Hepatocyte (in vitro differentiated cells): Measurements from ENCODE around the gene INHBA.

Source experiments
- EZH2 ChIP-seq: fragments of 200-600 bp; sonication (generic); IDR thresholded peaks from 2 replicates; pipeline ENCODE4 v1.6.1; 2016; ENCODE audit warnings: antibody characterized with exemption, mild to moderate bottlenecking, borderline replicate concordance
- EZH2phosphoT487 ChIP-seq: fragments of 200-600 bp; sonication (generic); IDR thresholded peaks from one replicate; pipeline ENCODE4 v1.6.1; 2018; ENCODE audit warnings: antibody characterized with exemption, mild to moderate bottlenecking, low read depth, moderate library complexity; ENCODE audit not compliant: unreplicated experiment, severe bottlenecking
- TF ChIP-seq, protein P1 (sequence below): fragments of 200-600 bp; sonication (generic); IDR thresholded peaks from 2 replicates; pipeline ENCODE4 v1.5.1; 2016; ENCODE audit warnings: antibody characterized with exemption, mild to moderate bottlenecking; ENCODE audit not compliant: poor library complexity

DNA sequence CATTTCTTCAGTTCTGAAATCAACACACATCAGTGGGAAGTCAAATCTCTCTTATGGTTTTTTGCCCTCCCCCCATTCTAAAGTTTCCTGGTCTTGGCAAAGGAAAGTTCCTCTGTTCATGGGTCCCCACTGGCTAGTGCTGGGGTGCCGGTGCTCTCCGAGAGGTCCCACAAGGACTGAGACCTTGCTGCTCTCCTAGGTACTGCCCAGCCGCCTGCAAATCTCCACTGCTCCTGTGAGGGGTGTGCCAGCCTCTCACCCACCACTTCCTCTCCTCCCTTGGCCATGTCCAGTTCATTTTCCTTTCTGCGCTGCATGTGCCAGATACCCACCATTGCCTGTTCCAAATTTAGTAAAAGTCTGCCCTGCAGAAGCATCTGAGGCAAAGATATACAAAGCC lies 17.2 kb upstream of the INHBA start:
- TF ChIP-seq, protein P1, sequence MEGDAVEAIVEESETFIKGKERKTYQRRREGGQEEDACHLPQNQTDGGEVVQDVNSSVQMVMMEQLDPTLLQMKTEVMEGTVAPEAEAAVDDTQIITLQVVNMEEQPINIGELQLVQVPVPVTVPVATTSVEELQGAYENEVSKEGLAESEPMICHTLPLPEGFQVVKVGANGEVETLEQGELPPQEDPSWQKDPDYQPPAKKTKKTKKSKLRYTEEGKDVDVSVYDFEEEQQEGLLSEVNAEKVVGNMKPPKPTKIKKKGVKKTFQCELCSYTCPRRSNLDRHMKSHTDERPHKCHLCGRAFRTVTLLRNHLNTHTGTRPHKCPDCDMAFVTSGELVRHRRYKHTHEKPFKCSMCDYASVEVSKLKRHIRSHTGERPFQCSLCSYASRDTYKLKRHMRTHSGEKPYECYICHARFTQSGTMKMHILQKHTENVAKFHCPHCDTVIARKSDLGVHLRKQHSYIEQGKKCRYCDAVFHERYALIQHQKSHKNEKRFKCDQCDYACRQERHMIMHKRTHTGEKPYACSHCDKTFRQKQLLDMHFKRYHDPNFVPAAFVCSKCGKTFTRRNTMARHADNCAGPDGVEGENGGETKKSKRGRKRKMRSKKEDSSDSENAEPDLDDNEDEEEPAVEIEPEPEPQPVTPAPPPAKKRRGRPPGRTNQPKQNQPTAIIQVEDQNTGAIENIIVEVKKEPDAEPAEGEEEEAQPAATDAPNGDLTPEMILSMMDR, result no peak
- TF ChIP-seq EZH2phosphoT487 (no peak), EZH2 (no peak)
